ENCODE measurements around the gene KCNJ9.

- TF ChIP-seq CTCF (IDR thresholded peaks at IDR 0.05) (no peak), EZH2 (IDR thresholded peaks at IDR 0.05; ENCODE audit: borderline replicate concordance, insufficient read depth, low read depth, low read length, poor library complexity, severe bottlenecking) (no peak)
Observed at GRCh38 chr1:160117300-160117699, 36.0 kb downstream of the KCNJ9 start.
